SU-DHL-6 (cell line): ENCODE data around the gene CIAO2A.

Experiments used
- CTCF ChIP-seq: fragments of 200-600 bp; sonication (generic); IDR thresholded peaks from one replicate; pipeline ENCODE4 v1.5.1; 2017; ENCODE audit warnings: antibody characterized with exemption, mild to moderate bottlenecking, low read length, moderate library complexity; ENCODE audit not compliant: insufficient read depth, poor library complexity, severe bottlenecking
- EZH2phosphoT487 ChIP-seq: fragments of 200-600 bp; sonication (generic), shearing (Covaris generic); conservative IDR thresholded peaks from 2 replicates; pipeline ENCODE4 v1.6.1; 2018; ENCODE audit warnings: mild to moderate bottlenecking, antibody characterized with exemption, low read length, moderate library complexity, mixed read lengths

GRCh38 chr15:64048781-64049460 lies 44.7 kb downstream of the CIAO2A start:
- no peak for TF ChIP-seq CTCF
- TF ChIP-seq EZH2phosphoT487: no peak
